GM19372 (cell line): ENCODE data around the gene TERB1.

Experiments used
- ATAC-seq: cut with Tn5 transposase; IDR thresholded peaks from one replicate; pipeline ENCODE4 v1.9.1; 2021; ENCODE audit warnings: mild to moderate bottlenecking, low read depth, moderate library complexity; ENCODE audit not compliant: unreplicated experiment

TERB1 gene

DNA sequence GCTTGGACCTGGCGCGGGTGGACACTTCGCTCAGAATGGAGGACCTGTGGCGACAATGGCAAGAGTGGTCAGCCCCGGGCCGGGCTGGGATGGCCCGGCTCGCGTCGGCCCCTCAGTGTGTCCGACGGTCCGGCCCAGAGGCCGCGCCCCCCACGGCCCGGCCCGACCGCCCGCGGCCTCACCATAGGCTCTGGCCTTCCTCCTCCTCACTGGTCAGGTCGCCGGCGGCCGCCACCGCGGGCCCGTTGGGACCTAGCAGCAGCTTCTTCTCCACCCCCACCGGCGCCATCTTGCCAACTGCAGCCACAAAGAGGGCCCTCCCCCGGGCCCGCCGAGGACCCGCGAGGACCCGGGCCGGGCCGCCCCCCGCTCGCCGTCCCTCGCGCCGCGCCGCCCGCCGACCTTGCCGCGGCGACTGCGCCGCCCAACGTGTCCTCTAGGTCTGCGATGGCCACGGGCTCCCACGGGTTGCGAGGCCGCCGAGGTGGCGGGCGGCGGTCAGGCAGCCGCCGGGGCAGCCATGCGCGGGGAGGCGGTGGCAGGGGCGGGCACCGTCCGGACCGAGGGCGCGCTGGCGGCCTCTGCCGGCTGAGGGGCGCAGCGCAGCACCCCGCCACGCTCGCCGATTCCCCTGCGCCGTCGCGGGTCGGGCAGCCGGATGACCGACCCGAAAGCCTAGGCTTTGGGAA is 49.9 kb downstream of the TERB1 start, which contains the start of gene DYNC1LI2:
TSS of gene DYNC1LI2 (minus strand) at position 307 of the 689 bp plus-strand sequence. CDS start at position 289, 18 bp downstream.
- ATAC-seq = peak; percentile 82

DNA sequence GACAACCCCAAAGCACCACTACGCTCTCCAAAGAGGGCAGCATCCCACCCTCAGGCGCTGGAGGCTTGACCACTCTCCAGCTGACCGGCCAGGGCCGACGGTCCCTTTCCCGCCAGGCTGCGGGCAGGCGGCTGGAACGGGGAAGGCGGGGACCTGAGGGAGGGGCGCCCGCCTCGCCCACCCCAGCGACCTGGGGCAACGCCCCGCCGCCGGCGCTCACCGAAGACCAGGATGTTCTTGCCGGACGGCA is 50.4 kb downstream of the TERB1 start:
- peak; percentile 9 for ATAC-seq

DNA sequence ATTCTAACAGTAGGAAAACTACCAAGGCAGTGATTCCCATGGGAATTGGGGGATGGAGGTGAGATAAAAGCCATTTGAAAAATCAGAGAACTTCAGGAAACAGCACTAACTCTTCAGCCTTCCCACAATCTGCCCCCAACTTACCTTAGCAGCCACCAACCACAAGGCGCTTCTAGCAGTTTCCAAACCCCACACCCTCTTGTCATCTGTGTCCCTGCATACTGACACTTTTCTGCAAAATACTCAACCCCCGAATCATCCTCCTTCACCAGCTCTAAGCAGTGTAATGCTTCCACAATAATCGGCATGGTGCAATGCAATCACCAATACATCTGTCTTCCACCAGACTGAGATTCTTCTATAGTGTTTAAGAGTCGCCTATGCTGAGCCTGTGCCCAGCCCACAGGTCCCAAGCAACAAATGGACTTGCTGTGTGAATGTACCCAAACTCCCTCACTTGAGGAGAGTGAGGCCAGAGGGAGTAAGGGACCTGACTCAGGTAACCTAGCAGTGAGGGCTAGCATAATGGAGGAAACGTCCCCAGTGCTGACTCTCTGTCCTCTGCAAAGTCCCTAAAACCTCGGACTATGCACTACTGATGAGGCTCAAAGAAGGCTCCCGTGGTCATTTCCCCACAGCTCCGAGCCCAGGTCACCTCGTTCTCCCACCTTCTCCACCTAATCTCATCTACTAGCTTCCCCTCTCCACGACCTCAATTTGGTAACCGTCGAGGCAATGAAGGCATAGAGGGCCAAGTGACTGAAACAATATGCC is 50.9 kb downstream of the TERB1 start:
- ATAC-seq = peak; percentile 5

DNA sequence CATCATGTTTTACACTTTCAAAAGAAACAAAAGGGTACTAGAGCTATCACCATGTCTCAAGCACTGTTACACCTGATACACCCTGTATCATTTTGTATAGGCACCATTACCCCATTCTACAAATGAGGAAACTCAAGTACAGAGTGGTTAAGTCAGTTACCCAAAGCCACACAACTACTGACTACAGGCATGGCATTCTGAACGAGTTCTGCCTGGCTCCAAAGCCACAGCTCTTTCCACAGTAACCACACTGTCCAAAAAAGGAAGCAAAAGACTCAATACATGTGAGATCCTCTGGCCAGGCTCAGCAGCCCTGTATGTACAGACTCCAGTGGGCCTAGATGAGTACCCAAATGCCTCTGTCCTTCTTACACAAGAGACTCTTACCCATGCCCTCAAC is 54.7 kb downstream of the TERB1 start:
- ATAC-seq = no peak

DNA sequence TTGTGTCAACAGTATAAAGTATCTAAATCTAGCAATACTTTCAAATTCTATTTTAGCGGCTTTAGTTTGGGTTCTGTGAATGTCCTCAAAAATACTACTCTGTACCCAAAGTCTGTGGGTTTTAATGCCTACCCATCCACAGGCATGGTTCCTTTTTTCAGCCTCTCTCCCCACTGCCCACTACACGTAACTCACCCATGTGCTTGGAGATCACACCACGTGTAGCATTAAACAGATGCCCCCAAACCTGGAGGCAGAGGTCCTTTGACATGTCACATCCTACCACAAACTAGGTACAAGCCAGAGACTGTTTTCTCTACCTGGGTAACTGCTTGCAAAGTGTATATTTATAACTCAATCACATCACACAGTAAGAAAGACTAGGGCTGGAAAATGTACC is 55.3 kb downstream of the TERB1 start:
- ATAC-seq = no peak

DNA sequence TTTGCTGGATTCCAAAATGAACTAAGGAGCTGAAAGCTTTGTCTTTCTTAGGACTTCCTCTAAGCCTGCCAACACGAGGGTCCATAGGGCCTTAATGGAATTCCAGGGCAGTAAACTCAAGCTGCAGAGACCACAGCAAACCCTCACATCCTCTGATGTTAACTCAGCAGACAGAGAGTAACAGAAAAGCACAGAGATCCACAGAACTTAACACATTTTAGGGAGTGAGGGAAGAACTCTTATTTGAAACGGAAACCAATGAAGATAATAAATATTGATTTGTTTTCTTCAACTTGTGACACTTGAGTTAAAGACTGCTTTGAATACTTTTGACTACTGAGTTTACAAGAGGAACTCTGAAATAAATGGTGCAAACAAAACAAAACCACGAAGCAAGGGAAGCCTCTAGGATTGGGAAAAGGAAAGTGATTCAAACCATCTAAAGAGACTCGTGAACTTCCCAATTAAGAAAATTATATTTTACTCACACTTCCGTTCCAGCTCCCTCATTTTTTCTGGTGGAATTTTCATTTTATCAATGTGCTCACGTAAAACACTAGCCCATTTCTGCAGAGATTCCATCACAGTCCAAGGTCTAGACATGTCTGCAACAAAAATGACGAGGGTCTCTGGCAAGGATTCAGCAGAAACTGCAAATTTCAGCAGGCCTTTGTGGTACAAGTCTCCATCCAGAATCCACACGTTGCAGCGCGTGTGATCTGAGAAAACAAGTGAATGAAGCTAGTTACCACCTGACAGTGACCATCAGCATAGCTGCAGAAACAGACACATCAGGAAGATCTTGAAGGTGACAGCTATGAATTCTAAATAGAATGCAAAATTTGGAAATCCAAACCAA is 59.2 kb downstream of the TERB1 start:
- no peak for ATAC-seq

DNA sequence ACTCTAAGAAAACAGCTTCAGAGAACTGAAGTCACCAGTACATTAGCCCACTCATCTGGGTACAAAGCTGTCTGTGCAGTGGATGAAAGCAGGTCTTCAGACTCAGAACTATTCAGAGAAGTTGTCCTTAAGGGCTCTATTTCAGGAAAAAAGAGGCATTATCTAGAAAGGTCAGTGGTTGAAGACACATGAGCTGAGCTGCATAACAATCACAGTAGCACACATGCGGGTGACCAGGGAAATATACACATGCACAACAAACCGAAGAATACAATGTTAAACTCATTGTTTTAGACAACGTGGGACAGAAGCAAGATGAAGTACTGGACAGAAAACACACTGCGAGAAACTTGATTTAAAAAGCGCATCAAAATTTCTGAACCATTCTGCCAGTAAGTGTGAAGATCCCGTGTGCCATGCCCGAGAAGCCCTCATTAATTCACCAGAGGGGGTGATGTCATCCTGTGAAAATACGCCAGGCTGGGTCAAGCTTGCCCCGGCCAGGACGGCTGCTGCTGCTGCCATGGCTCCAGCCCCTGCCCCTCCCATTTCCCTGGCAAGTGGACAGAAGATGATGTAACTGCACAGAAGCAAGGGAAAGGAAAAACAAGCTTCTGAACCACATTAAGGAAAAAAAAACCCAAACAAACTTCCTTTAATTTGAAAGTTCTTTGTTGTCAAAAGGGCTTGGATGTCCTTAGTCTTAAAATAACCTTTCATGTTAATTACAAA is 60.0 kb downstream of the TERB1 start:
- ATAC-seq = no peak

DNA sequence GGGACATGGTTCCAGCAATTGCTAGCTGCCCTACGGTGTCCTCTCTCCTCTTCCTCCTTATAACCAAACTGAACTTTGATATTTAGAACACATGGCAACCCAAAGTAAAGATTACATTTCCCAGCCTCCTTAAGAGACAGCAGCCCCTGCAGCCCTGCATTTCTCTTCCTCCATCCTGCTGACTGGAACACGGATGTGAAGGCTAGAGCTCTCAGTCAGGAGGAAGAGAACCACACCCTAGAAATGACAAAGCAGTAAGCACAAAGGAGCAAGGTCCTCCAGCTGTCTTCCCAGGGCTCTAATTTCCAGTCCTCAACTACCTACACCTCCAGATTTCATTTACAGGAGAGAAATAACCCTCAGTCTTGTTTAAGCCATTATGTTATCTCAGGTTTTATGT is 60.9 kb downstream of the TERB1 start:
- ATAC-seq = no peak

DNA sequence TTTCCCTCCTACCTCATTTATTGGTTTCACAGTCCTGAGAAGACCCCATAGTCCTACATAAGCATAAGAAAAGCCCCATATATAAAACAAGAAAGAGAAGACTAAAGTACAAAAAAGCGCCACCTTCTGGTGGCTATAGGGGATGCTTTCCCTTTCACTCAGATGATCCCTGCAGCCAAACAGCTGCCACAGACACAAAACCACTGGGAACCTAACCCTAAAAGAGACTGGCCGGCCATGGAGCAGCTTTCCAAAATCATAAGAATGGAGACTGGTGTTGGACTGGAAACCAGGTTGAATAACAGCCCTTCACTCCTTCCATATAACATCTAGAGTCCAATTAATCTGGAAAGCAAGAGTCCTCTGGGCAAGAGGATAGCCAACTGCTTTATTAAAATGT is 61.4 kb downstream of the TERB1 start:
- no peak for ATAC-seq

DNA sequence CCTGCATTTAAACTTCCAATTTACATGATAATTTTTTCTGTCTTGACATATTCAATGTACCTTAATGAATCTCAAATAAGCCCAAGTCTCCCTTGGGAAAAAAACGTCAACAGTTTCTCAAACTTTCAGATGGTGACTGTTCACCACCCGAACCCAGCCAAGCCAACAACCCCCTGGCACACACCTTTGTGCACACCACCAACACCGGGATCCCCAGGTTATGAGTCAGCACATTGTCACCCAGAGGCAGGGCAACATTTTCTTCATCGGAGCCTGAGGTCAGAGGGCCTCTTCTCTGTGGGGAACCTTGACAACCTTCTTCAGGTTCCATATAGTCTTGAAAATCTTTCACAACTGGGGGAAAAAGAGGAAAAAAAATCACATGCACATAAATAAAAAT is 65.5 kb downstream of the TERB1 start:
- no peak for ATAC-seq

DNA sequence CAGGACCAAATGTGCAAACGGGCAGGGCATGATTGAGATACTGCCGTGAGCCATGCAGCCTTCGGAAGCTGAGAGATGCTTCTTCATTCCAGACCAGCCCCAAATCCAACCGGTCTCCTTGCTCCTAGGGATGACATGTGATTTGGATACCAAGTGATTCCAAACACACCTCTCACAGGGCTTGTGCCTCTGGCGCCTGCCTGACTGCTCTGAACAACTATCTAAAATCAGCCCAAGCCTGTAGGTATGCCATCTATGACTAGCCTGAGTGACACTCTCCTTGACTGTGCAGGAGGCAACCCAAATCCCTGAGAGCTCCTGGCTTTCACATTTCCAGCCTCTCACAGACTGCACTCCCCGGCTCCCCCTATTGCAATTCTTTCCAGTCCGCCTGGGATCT is 70.3 kb downstream of the TERB1 start:
- no peak for ATAC-seq

DNA sequence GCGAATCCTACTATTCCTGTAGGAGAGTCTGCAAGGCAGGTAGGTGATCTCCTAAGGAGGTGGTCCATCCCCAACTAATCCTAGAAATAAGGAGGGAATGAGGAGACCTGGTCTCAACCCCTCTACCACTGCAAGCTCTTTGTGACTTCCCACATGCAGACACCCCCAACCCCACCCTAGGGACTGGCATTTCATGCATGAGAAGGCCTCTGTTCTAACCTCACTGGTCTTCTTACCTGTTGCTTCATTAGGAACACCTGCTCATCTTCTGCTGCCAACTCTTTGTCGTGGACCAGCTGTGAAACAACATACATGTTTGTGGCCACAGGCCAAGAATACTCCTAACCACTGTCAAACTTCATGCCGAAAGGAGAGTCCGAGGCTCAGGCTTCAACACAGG is 72.6 kb downstream of the TERB1 start:
- ATAC-seq = no peak

DNA sequence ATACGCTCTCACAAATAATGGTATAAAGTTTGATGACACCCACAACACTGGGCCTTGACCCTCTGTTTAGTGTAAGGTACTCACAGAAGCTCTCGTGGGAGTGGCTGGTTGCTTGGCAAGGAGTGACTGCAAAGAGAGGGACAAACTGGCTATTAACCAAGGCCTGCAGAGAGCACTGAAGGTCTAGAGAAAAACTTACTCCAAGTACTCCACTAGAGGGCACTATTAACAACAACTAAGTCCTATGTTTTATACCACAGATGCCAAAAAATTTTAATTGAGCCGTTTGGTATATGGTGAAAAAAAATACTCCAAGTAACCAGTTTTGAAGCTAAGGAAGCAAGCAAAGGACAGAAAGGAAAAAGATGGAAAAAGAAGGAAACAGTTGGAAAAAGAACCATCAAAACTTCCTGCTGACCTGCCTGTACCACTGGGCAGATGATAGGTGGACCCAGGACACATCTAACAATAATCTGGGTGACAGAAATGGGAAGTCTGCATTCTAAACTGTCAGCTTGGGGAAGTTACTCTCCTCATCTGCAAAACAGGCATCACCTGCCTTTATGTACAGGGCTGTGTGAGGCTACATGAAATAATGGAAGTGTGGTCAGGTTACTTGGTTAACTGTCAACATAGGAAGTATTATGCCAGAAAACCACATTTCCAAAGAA is 73.1 kb downstream of the TERB1 start:
- no peak for ATAC-seq

DNA sequence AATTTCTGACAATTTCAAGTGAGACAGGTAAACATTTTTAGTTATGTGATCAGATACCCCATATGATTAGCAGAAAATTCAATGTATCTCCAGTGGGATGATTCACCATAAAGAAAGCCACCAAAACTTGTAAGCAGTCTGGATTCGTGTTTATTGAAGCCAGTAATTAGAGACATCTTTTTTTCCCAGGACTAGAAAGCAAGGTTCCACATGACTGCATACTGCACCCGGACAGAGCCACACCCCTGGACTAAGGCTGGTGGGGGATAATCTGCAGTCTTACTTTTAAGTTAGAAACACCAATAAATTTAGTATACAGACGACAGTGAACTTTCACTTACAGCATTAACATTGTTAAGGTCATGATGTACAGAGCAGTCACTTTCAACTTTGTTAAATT is 80.6 kb downstream of the TERB1 start:
- ATAC-seq = no peak

DNA sequence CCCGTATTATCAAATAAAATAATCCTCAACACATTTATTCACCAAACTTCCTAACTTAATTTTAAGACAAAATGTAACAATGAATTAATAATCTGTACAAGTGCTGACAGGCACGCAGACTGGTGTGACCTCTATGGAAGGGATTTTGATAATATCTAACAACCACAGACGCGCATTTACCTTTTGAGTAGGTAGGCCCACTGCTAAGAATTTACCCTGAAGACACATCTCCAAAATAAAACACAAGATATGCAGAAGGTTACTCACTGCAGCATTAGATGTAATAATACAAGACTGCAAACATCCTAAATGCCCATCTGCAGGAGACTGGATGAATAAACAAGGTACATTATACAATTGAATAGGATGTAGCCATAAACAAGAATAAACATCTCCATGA is 82.1 kb downstream of the TERB1 start:
- ATAC-seq = no peak

DNA sequence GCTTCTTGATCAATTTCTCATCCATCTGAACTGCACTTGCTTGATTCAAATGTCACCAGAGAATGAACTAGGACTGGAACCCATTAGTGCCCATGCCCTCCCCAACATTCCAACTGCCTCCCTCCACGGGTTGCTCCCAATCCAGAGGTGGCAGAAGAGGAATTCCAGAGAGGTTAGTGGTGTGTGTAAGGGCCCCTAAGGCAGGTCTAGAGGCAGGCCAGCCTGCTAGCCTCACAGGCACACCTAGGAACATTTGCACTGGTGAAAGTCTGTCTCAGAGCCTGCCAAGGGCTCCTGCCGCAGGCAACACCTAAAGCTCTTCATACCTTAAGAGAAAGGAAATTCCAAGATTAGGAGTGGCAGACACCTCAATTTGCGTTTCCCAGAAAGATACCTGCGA is 83.6 kb downstream of the TERB1 start:
- ATAC-seq = no peak

DNA sequence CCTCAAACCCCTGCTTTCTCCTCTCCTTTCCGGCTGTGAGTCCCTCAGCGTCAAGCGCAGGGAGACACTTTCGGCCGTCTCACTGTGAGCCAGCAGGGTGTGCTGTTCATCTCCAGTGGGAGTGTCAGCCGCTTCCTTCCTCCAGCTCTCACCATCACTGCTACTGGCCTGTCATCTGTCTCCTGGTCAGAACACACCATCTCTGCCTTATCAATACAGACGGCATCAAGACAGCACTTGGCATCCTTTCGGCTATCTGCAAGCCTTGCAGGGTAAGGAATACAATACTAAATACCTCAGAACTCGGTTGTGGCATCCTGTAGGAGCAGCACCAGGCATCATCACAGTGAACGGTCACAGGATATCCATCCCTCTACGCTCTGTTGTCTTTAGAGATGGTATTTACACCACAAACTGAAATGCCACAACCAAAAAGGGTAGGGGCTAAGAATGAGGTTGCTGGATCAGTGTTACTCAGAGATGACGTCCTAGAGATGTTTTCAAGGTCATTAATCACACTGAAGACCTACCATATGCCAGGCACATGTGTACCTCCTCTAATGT is 84.2 kb downstream of the TERB1 start:
- peak; percentile 65 for ATAC-seq

DNA sequence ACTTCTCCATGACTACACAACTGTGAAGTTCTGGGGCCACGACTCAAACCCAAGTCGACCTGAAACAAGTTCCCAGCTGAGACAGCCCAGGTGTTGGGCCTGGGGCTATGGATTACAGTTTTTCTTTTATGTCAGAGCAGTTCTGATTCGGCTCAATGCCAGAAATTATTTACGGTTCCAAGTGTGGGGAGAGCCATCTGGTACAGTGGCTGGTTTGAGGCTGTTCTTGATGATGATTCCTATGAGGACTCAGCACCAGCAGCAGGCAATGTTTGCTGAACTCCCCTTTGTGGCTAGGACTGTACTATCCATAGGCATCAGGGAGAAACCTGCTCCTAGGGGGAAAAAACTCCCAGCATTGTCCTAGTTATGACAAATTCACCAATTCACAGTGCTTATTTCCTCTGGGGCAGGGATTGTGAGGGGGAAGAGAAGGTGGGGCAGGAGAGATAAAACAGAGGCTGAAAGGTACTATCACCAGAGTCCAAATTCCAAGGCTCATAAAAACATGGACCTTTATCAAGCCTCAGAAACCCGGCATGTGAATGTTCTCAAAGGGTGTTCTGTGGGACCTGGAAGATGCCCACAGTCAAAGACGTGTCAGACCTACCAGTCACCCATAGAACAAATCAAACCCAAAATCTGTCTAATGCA is 86.6 kb downstream of the TERB1 start:
- ATAC-seq = no peak

DNA sequence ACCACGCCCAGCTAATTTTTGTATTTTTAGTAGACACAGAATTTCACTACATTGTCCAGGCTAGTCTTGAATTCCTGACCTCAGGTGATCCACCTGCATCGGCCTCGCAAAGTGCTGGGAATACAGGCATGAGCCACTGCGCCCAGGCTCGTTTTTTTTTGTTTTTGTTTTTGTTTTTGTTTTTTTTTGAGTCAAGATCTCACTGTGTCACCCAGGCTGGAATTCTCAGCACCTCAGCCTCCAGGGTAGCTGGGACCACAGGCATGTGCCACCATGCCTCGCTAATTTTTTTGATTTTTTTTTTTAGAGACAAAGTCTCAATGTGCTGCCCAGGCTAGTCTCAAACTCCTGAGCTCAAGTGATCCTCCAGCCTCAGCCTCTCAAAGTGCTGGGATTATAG is 87.3 kb downstream of the TERB1 start:
- no peak for ATAC-seq
